Activated CD8-positive, alpha-beta memory T cell treated with anti-CD3 and anti-CD28 coated beads for 36 hours (primary cell): ENCODE results near the gene CDC42EP4. TPM values are rescaled to one million over a fixed set of nuclear protein-coding genes. Genes with fewer than 3 reads are reported as not detected.

Source experiments
- CTCF ChIA-PET: fragments of 350-600 bp; sonication (Branson Sonifier 250); formaldehyde crosslinking; loops from one replicate; lab custom pipeline; 2021; ENCODE audit warnings: antibody characterized with exemption; lab: Charles Lee
- POLR2A ChIA-PET: fragments of 350-600 bp; sonication (Branson Sonifier 250); formaldehyde crosslinking; loops from one replicate; lab custom pipeline; 2021; ENCODE audit warnings: antibody characterized with exemption; lab: Charles Lee
- total RNA-seq, 2 experiments: library from RNA; stranded (reverse); gene quantifications; one replicate each; pipeline ENCODE4 v1.2.3, GENCODE V29; 2021

Gene CDC42EP4, protein sequence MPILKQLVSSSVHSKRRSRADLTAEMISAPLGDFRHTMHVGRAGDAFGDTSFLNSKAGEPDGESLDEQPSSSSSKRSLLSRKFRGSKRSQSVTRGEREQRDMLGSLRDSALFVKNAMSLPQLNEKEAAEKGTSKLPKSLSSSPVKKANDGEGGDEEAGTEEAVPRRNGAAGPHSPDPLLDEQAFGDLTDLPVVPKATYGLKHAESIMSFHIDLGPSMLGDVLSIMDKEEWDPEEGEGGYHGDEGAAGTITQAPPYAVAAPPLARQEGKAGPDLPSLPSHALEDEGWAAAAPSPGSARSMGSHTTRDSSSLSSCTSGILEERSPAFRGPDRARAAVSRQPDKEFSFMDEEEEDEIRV
- under 1 TPM; 0.34 to 0.53 TPM for total RNA-seq

DNA sequence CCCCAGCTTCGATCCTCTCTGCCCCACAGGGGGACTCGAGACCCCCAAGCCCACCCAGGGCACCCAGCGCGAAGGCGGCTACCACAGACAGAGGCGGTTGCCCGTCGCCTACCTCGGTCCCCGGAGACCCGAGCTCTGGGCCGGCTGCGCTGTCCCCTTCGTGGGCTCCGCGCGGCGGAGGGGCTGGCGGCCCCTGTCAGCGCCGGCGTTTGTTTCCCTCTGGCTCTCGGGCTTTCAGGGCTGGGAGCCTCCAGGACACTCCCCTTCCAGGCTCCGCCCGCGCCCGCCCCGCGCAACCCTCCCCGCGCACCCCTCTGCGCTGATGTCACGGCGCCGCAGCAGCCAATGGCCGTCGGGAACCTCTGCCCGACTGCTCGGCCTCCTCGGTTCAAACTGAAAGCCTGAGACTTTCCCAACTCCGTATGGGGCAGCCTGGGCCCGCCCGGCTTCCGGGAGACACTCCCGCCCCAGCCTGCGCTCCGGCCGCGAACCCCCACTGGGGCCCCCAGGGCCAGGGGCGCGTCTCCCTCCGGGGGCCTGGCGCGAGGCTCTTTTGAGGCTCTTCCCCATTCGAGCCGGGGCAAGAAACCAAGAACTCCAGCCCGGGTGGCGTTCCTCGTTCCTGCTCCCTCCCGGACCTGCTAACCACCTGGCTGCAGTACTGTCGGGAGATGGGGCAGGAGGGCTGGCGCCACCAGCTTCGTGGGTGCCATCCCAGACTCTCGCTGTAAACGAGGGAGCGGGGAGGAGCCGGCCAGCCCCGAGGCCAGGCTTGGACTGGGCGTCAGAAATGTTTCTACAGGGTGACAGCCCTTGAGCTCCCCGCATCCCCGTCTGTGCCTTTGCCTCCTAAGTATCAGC lies at the start of gene CDC42EP4:
Gene CDC42EP4 (minus strand): TSS at position 221 of the 861 bp plus-strand sequence. CDS start 25,501 bp downstream, outside the sequence.
- ChIA-PET POLR2A (interaction anchor here (0.5 to 1.2 kb wide), 3 partner anchors 18 to 120 kb away, joined by 3 to 4 read pairs (median 3); no protein-coding TSS in a partner anchor), CTCF (interaction anchor here (0.6 to 1.2 kb wide), 2 partner anchors 58 to 111 kb away, joined by 4 to 7 read pairs; no protein-coding TSS in a partner anchor)

DNA sequence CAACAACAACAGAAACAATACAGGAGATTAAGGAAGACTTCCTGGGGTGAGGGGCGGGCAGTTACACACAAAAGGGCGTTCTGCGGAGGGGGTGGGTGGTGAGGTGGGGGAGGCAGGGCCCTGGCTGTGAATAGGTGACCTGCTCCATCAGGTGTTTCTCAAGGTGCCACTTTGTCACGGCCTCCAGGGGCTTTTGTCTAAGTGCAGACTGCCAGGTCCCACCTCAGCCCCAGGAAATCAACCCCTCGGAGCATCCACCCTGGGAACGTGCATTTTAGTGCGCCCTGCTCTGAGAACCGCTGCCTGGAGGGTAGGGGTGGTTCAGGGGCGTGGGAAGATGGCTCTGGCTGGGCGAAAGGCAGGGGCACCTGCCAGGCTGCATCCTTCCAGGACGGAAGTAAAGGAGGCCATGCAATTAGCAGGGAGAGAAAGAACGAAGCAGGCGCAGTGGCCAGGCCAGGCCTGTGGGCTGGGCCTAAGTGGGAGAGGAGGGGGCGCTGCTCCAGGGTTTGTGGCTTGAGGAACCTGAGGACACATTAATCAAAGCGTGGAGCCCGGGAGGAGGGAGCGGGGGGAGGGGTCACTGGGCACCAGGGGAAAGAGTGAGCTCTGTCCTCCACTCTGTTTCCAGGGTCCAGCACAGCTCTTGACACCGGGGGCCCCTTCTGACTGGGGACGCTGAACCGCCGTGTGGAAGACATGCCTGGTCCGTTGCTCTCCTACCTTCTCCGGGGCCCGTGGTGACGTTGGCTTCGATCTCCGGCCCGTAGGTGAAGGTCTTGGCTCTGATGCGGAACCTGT lies 49.4 kb upstream of the CDC42EP4 start:
- ChIA-PET POLR2A (no interaction called here), CTCF (interaction anchor here (0.7 kb wide), 1 partner anchor 87 kb away, joined by 3 read pairs; no protein-coding TSS in a partner anchor)

DNA sequence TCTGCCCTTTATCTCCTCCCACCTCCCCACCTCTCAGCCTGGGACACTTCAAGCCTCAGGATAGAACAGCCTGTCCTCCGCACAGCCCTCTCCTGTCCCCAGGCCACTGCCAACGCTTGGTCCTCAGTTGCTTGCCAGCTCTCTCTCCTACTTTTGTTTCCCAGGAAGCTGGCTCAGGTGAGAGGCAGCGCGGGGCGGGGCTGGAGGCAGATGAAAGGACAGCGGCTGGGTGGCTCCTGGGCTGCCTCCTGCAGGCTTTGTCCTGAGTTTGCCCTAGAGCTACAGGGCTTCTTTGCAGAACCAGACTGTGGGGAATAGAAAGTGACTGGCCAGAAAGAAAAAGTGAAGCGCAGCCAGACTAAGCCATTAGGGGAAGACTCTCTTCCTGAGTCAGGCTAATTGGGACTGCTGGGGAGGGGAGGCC lies 48.2 kb upstream of the CDC42EP4 start:
- CTCF ChIA-PET = interaction anchor here (0.7 kb wide), 1 partner anchor 86 kb away, joined by 3 read pairs; no protein-coding TSS in a partner anchor
- POLR2A ChIA-PET = no interaction called here

DNA sequence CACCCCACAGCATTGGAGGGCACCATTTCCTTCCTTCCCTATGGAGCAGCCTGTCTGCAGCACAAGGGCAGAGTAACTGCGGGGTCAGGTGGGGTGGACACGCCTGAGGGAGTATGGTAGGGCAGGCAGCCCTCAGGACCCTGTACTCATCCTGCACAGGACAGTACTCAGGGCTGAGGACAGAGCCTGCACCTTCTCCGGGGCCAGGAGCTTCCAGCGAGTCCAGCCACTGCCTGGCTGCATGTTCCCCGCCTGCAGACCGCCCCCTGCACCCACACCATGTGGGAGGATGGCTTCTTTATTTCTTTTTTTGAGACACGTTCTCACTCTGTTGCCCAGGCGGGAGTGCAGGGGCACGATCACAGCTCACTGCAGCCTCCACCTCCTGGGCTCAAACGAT lies 47.6 kb upstream of the CDC42EP4 start:
- ChIA-PET POLR2A (no interaction called here), CTCF (no interaction called here)

DNA sequence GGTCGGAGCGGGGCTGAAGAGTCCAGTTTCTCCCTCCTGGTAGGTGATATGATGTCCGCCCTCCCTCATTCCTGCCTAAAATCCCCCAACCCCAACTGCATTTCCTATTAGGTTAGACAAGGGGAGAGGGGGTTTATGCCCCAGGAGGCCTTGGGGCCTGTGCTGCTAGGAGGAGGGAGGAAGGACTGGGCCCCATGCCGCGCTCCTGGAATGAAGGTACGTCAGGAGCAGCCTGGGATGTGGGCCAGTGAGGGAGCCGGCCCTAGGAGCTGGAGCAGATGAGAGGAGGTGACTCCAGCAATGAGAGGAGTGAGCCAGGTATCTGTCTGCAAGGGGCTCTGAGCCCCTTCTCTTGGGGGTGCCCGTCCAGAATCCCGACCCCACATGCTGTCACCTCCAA lies 46.9 kb upstream of the CDC42EP4 start:
- POLR2A ChIA-PET = no interaction called here
- CTCF ChIA-PET = no interaction called here

DNA sequence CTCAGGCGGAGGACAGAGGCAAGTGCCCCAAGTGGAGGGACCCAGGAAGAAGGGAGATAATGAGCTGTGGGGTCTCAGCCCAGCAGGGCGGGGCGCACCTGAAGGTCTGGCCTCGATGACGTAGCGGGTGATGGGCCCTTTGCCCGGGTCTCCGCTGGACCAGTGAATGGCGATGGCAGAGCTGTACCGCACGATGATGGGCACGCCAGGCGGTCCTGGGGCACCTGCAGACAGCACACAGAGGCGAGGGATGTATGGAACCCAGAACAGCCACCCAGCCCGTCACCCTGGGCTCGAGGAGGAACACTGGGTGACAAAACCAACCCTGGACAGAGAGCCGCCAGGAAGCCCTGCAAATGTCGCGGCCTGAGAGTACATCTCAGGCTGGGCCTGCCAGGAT lies 46.2 kb upstream of the CDC42EP4 start:
- POLR2A ChIA-PET = no interaction called here
- CTCF ChIA-PET = interaction anchor here (1.3 kb wide), 1 partner anchor 12 kb away, joined by 3 read pairs; no protein-coding TSS in a partner anchor

DNA sequence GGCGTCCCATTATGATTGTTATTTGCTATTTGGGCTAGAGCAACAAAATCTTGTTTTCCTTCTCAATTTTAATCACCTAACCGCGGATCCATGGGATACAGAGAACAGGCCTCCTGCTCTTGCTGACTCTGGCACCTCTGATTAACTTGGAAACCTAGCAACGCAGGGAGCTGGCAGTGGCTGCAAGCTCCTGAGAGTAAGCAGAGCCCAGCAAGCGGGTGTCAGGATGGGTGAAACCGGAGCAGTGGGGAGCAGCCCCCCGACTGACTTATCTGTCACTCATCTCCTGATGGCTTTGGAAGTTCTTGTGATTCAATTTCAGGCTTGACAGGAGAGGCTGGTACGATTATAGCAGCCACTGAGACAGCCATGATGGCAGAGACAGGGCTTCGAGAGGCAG lies 45.5 kb upstream of the CDC42EP4 start:
- ChIA-PET POLR2A (no interaction called here), CTCF (interaction anchor here (1.3 kb wide), 1 partner anchor 13 kb away, joined by 3 read pairs; no protein-coding TSS in a partner anchor)

DNA sequence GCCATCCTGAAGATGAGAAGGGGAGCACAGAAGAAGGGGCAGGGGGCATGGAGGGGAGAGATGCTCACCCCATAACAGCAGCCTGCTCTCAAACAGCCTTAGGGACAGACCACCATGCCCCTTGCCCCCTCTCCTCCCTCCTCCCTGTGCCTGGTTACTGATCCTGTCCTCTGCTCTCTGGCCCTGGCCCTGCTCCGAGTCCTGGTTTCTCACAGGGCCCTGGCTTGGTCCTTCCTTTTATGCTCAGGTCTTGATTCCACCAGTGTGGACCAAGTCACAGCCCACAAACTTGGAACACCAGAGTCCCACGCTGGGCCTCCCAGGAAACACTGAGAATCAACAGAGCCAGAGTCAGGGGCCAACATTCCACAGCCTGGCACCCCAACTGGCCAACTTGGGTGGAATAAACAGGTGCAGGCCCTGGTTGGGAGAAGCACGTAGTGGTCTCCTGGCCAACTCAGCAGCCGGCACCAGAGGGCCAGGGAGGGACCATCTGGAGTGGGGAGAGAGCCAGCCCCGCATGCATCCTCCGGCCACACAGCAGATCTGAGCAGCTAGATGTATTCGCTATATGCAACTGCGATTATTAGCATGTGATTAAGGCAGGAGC lies 44.9 kb upstream of the CDC42EP4 start:
- POLR2A ChIA-PET = no interaction called here
- CTCF ChIA-PET = interaction anchor here (1.3 kb wide), 1 partner anchor 14 kb away, joined by 3 read pairs; no protein-coding TSS in a partner anchor

DNA sequence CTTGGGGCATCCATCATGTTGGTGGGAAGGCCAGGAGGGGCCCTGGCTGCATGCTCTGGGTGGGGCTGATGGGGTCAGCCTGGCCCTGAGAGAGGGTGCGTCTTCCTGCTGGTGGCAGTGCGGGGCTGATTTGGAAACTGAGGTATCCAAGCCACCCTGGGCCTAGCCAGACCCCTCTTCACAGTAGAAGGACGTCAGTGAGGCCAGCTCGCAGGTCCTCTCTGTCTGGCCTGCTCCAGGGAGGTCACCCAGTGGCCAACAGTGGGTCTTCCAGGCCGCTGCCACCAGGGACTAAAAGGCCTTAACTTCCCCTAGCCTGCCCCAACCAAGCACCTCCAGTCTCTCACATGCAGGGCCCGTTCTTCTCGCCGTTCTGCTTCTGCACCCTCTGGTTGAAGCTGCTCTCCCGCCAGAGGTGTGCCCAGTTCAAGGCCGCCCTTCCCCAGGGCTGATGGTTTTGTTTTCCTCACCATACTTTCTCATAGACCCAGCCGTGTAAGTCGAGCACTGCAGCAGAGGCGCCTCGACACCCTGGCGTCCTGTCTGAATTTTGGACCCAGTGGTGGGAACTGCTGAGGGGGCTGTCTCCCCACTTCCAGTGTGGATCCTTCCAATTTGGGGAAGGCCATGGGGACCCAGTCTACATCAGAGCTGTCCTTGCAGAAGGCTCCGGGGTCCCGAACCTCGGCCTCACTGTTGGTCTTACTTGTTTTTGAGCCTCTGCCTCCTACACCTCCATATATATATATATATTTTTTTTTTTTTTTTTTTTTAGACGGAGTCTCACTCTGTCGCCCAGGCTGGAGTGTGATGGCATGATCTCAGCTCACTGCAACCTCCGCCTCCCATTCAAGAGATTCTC lies 42.9 kb upstream of the CDC42EP4 start:
- CTCF ChIA-PET = interaction anchor here (0.9 kb wide), 1 partner anchor 15 kb away, joined by 3 read pairs; no protein-coding TSS in a partner anchor
- POLR2A ChIA-PET = no interaction called here

DNA sequence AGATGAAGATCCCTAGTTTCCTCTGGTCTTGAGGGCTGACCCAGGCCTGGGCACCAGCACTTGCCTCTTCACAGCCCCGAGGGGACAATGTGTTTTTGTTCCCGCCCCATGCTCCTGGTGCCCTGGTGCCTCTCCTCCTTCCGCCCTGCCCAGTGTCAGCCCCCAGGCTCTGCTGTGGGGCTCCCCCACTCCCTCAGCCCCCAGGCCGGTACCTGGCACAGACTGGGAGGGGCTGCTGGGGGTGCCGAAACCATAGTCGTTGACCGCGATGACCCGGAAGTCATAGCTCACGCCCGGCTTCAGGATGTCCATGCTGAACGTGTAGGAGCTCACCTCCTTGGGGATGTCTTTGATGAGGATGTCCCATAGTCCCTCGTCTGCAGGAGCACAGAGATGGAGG lies 40.5 kb upstream of the CDC42EP4 start:
- CTCF ChIA-PET = no interaction called here
- POLR2A ChIA-PET = no interaction called here

DNA sequence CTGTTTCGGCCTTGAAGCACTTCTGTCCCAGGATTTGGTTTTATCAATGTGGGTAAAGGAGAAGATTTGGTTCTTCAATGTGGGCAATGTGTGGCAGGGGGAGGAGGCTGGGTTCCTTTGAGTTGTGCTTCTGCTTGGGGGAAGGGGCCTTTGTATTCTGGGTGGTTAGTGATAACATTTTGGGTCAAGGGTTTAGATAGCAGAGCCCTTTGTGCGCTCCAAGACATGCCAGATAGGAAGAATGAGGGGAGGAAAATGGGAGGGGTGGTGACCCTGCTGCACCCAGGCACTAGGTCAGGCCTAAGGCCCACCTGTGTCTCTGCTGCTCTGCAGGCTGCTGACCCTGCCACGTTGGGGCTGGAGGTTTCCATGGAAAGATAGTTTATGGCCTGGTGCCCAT lies 40.0 kb upstream of the CDC42EP4 start:
- POLR2A ChIA-PET = no interaction called here
- CTCF ChIA-PET = no interaction called here

DNA sequence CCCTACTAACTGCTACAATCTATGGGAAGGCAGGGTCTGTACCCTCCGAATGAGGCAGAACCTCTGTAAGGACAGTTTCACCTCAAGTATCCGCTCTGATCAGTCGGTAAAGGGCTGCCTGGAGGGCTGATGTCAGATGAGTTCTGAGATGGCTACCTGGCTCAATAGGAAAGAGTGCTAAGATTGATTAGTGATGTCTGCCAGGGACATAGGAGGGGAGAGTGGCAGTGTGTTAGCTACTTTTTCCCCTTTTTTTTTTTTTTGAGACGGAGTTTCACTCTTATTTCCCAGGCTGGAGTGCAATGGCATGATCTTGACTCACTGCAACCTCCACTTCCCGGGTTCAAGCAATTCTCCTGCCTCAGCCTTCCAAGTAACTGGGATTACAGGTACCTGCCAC lies 39.1 kb upstream of the CDC42EP4 start:
- ChIA-PET POLR2A (no interaction called here), CTCF (interaction anchor here (1.5 kb wide), 1 partner anchor 794 kb away, joined by 3 read pairs; no protein-coding TSS in a partner anchor)

DNA sequence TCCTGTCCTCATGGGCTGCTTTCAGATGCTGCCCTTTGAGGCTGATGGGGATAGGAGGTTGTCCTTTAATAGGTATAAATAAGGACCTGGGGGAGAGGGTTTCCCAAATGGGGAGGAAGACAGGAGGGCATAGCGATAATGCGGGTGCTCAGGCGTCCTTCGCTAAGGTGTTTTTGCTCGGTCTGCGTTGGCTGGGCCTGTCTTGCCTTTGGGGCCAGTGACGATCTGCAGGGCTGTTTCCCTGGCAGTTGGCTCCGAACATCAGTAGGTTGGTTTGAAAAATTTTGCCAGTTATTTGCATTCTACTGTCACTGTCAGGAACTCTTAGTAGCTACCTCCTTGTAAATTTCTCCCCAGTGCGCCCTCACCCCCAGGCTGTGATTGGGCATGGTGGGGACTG lies 37.8 kb upstream of the CDC42EP4 start:
- ChIA-PET CTCF (interaction anchor here (1.5 kb wide), 1 partner anchor 793 kb away, joined by 3 read pairs; no protein-coding TSS in a partner anchor), POLR2A (no interaction called here)

DNA sequence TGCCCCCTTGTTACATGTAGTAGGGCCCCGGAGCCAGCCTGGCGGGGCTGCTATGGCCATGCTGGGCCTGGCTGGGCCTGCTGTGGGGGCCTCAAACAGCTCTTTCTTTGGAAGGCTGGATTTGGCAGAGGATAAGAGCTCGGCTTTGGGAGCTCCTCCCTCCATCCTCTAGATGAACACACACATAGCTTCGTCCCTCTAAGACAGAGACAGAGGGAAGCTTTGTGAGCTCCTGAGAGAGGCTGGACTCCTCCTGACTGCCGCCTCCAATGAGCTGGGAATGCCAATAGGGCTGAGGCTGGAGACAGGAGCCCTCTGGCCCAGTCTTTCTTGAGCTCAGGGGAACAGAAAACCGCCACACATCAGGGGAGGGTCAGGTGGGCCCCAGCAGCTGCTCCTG lies 37.3 kb upstream of the CDC42EP4 start:
- CTCF ChIA-PET = interaction anchor here (1.5 kb wide), 1 partner anchor 792 kb away, joined by 3 read pairs; no protein-coding TSS in a partner anchor
- POLR2A ChIA-PET = no interaction called here

DNA sequence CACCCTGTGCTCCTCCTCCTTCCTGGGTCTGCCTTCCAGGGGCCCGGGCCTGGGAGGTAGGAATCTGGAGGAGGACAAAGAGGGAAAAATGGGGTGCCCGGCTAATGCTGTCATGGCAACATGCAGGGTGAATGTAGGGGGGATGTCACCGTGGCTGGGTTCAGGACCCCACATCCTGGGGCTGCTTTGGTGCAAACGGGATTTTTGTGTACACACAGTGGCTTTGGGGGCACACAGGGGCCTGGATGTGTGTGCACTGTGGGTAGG lies 37.0 kb upstream of the CDC42EP4 start:
- POLR2A ChIA-PET = no interaction called here
- CTCF ChIA-PET = no interaction called here

DNA sequence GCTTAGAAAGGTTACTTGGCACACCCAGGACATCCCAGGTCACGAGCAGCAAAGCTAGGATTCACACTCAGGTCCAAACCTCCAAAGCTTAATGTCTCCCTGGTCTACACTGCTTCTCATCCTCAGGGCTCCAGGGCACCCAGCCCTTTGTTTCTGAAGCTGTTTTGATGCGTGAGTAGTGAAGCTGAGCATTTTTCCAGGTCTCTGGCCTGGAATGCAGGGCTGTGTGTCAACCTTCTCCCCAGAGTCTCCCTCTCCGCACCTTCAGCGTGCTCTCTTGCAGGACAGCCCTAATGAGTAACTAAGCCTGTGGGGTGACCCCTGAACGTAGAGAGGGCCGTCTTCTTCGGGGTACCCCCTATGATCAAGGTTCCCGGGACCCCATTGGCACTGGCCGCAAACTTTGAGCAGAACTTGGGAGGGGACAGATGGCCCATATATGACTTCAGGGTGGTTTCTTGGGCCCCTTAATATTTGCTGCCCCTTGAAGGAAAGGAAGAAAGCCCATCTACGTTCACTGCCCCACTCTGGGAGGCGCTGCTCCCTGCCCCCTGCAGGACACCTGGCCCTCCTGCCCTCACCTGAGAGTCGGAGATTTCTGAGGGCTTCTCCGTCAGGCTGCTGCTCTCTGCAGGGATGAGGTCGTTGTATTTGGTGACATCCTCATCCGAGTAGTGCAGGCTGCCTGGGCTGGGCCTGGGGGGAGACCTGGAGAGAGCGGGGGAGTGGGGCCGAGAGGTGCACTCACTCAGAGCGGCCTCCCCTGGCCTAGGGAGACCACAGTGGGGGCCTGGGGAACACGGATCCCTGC lies 36.4 kb upstream of the CDC42EP4 start:
- ChIA-PET POLR2A (no interaction called here), CTCF (interaction anchor here (0.6 kb wide), 1 partner anchor 12 kb away, joined by 5 read pairs; no protein-coding TSS in a partner anchor)

DNA sequence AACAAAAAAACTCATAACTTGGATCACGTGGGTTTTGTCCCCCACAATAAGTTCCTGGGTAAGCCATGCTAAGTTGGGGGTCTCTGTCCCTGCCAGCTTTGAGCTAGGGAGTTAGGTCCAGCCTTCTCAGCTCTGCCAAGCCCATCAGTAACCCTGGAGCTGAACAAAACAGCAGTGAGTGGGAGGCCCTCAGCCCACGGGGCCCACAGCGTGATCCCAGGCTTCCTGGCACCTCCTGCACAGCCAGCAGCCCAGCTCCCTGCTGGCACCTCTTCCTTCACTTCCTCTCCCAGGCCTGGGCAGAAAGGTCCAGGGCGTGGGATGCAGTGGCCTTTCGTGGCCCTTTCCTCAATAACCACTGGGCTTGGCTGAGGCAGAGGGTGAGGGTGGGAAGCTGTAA lies 35.5 kb upstream of the CDC42EP4 start:
- POLR2A ChIA-PET = no interaction called here
- CTCF ChIA-PET = interaction anchor here (0.6 kb wide), 1 partner anchor 11 kb away, joined by 5 read pairs; no protein-coding TSS in a partner anchor
